Activated naive CD8-positive, alpha-beta T cell treated with anti-CD3 and anti-CD28 coated beads, Interleukin-2, amount 50 U/mL, for 16 hours (primary cell): ENCODE results near the gene C1orf50.

Experiments used
- DNase-seq: peaks from one replicate; pipeline ENCODE4 v3.0.0-alpha.2; 2020; ENCODE audit warnings: low read depth, low spot score

Gene C1orf50

GRCh38 chr1:42758641-42759040 lies 8.4 kb upstream of the C1orf50 start:
- DNase-seq, result no peak

- no peak for DNase-seq
These were observed 7.9 kb upstream of the C1orf50 start for GRCh38 chr1:42759114-42759513.

- DNase-seq, result no peak
These were observed 5.5 kb upstream of the C1orf50 start for GRCh38 chr1:42761567-42761966.

GRCh38 chr1:42762269-42762668 lies 4.8 kb upstream of the C1orf50 start:
- no peak for DNase-seq

GRCh38 chr1:42765269-42765668 lies 1.8 kb upstream of the C1orf50 start:
- DNase-seq, result no peak

- DNase-seq, result peak; percentile 18
These were observed 963 bp upstream of the C1orf50 start for GRCh38 chr1:42765832-42766740.

- DNase-seq, result no peak
These were observed 506 bp downstream of the C1orf50 start for GRCh38 chr1:42767510-42768000.

GRCh38 chr1:42768172-42768571 lies 1.1 kb downstream of the C1orf50 start:
- DNase-seq, result no peak

- DNase-seq, result no peak
These were observed 2.8 kb downstream of the C1orf50 start for GRCh38 chr1:42769811-42770210.

- DNase-seq, result no peak
These were observed 6.4 kb downstream of the C1orf50 start for GRCh38 chr1:42773420-42773819.

- no peak for DNase-seq
These were observed 8.0 kb downstream of the C1orf50 start for GRCh38 chr1:42774928-42775526.

- DNase-seq, result no peak
These were observed 9.5 kb downstream of the C1orf50 start for GRCh38 chr1:42776502-42776901.

GRCh38 chr1:42777852-42778251 lies 10.8 kb downstream of the C1orf50 start:
- DNase-seq, result no peak

GRCh38 chr1:42779725-42780124 lies 12.7 kb downstream of the C1orf50 start:
- DNase-seq, result no peak

- DNase-seq, result no peak
These were observed 13.1 kb downstream of the C1orf50 start for GRCh38 chr1:42780176-42780575.

GRCh38 chr1:42783092-42783491 lies 16.0 kb downstream of the C1orf50 start:
- no peak for DNase-seq

GRCh38 chr1:42784547-42784945 lies 17.5 kb downstream of the C1orf50 start:
- no peak for DNase-seq

- peak; percentile 3 for DNase-seq
These were observed 18.1 kb downstream of the C1orf50 start, which contains the start of gene TMEM269 for GRCh38 chr1:42784946-42785693. Gene TMEM269, plus strand, starts transcription at chr1:42784991. Its CDS starts 4,903 bp downstream, at chr1:42789894.

GRCh38 chr1:42786097-42786496 lies 19.0 kb downstream of the C1orf50 start:
- DNase-seq, result no peak

- DNase-seq, result no peak
These were observed 21.0 kb downstream of the C1orf50 start for GRCh38 chr1:42788021-42788420.

- no peak for DNase-seq
These were observed 26.8 kb downstream of the C1orf50 start for GRCh38 chr1:42793824-42794223.

GRCh38 chr1:42797414-42797813 lies 30.4 kb downstream of the C1orf50 start:
- DNase-seq, result no peak
